ENCODE data around the gene FAM131C.

DNA sequence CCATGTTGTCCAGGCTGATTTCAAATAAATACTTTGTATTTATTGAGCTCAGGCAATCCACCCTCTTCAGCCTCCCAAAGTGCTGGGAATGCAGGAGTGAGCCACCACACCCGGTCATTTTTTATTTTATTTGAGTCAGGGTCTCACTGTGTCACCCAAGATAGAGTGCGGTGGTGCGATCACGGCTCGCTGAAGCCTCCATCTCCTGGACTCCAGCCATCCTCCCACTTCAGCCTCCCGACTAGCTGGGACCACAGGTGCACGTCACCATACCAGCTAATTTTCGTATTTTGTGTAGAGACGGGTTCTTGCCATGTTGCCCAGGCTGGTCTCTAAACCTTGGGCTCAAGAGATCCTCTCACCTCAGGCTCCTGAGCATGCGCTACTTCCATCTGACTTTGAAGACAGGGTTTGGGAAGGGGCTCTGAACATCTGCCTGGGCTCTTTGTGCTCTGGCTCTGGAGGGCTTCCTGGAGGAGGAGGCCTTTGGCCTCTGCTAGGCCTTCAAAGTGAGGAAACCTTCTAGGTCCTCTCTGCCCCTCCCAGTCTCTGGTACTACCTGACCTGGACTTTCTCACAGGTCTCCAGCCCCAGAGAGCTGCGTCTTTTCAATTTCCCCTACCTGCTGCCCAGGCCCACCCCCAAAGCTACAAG lies 61.4 kb downstream of the FAM131C start:
- TF ChIP-seq, protein P1, sequence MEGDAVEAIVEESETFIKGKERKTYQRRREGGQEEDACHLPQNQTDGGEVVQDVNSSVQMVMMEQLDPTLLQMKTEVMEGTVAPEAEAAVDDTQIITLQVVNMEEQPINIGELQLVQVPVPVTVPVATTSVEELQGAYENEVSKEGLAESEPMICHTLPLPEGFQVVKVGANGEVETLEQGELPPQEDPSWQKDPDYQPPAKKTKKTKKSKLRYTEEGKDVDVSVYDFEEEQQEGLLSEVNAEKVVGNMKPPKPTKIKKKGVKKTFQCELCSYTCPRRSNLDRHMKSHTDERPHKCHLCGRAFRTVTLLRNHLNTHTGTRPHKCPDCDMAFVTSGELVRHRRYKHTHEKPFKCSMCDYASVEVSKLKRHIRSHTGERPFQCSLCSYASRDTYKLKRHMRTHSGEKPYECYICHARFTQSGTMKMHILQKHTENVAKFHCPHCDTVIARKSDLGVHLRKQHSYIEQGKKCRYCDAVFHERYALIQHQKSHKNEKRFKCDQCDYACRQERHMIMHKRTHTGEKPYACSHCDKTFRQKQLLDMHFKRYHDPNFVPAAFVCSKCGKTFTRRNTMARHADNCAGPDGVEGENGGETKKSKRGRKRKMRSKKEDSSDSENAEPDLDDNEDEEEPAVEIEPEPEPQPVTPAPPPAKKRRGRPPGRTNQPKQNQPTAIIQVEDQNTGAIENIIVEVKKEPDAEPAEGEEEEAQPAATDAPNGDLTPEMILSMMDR (IDR thresholded peaks at IDR 0.05; ENCODE audit: low read depth, low read length), result no peak
- TF ChIP-seq, protein P2, sequence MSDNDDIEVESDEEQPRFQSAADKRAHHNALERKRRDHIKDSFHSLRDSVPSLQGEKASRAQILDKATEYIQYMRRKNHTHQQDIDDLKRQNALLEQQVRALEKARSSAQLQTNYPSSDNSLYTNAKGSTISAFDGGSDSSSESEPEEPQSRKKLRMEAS (IDR thresholded peaks at IDR 0.05; ENCODE audit: low read depth, low read length), result no peak

All from NB4 (cell line).